Subcutaneous adipose tissue (tissue), 4 donors: ENCODE data around the gene FBXW10B. TPM values are rescaled to one million over a fixed set of nuclear protein-coding genes. Genes with fewer than 3 reads are reported as not detected.

Source experiments
- small RNA-seq: library from RNA; depleted of rRNA; stranded (forward); fragments of <200 nt; gene quantifications from one replicate; pipeline ENCODE3, GENCODE V24; 2016
- total RNA-seq, 4 donors: library from RNA; depleted of rRNA; stranded (reverse); fragments of >200 nt; gene quantifications; one replicate each; pipeline ENCODE4 v1.1.0, GENCODE V29; 2016
- TF ChIP-seq, protein P1 (sequence below): fragments of 450-650 bp; IDR thresholded peaks from one replicate; pipeline ENCODE4 v1.5.1; 2016; ENCODE audit warnings: low read depth, mild to moderate bottlenecking, control low read depth, antibody characterized with exemption, moderate library complexity

Gene FBXW10B
- total RNA-seq, 4 donors from 2014 or later, result 0.34 to 3.0 (median 1.5) TPM

DNA sequence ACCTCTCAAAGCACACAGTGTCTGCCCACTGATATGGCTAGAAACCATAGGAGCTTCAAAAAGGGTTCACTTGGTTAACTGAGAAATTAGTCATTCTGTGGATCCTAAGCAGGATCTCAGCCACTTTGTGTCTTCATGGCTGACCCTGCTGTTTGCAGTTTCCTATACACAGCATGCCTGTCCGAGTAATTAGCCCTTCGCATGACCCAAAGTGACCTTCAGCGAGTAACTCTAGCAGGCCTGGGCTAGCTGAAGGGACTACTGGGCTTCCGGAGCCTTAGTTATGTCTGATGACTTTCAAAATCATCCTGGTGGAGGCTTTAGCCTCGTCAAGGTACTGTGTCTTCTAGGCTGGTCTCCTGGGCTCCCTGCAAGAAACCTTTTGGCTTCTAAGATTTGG lies 28.9 kb upstream of the FBXW10B start:
- TF ChIP-seq, protein P1, sequence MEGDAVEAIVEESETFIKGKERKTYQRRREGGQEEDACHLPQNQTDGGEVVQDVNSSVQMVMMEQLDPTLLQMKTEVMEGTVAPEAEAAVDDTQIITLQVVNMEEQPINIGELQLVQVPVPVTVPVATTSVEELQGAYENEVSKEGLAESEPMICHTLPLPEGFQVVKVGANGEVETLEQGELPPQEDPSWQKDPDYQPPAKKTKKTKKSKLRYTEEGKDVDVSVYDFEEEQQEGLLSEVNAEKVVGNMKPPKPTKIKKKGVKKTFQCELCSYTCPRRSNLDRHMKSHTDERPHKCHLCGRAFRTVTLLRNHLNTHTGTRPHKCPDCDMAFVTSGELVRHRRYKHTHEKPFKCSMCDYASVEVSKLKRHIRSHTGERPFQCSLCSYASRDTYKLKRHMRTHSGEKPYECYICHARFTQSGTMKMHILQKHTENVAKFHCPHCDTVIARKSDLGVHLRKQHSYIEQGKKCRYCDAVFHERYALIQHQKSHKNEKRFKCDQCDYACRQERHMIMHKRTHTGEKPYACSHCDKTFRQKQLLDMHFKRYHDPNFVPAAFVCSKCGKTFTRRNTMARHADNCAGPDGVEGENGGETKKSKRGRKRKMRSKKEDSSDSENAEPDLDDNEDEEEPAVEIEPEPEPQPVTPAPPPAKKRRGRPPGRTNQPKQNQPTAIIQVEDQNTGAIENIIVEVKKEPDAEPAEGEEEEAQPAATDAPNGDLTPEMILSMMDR, result no peak

Small RNA genes lying within 50 kb of the gene (small RNA-seq; reads per million reads assigned to genes)
- gene AC005838.1 (not detected), gene RF00090 (not detected)

Other genes with a start within 250 kb of the FBXW10B start
- gene CDRT4, start 152.1 kb downstream of the FBXW10B start, total RNA-seq, result 1 to 10 TPM; 1.8 to 8.7 (median 7.0) TPM
- 10 to 100 TPM in 3 of 4 donors, 1 to 10 TPM in 1; 8.3 to 20.2 (median 14.3) TPM for gene TVP23C, start 56.2 kb downstream of the FBXW10B start, total RNA-seq
- 10 to 100 TPM; 11.0 to 26.8 (median 18.2) TPM for gene TRIM16, start 64.6 kb upstream of the FBXW10B start, total RNA-seq
- gene ZNF286A, start 80.0 kb upstream of the FBXW10B start, total RNA-seq, result 10 to 100 TPM in 3 of 4 donors, 1 to 10 TPM in 1; 6.4 to 16.0 (median 12.2) TPM
- 1 to 10 TPM in 1 of 4 donors, not detected in 3; 1.5 TPM for gene TBC1D26, start 112.6 kb upstream of the FBXW10B start, total RNA-seq